ENCODE measurements around the gene POLL.

DNA sequence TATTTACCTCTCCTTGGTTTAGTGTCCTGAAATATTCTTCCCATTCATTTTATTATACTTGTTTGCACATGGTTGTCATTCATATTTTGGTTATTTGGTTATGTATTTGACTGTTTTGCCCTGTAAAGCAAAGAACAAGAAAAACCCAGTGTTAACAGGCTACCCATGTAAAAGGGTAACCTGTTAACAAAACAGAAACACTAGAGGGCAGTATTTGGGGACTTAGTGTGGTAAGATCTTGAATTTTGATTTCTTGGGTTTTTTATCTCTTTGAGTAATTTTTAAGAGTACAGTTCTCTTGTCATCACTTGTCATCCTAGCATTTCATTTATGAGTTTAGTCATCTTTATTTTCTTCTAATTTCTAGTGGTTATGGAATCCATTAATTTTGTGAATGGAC is 51.3 kb downstream of the POLL start:
- TF ChIP-seq, protein P1, sequence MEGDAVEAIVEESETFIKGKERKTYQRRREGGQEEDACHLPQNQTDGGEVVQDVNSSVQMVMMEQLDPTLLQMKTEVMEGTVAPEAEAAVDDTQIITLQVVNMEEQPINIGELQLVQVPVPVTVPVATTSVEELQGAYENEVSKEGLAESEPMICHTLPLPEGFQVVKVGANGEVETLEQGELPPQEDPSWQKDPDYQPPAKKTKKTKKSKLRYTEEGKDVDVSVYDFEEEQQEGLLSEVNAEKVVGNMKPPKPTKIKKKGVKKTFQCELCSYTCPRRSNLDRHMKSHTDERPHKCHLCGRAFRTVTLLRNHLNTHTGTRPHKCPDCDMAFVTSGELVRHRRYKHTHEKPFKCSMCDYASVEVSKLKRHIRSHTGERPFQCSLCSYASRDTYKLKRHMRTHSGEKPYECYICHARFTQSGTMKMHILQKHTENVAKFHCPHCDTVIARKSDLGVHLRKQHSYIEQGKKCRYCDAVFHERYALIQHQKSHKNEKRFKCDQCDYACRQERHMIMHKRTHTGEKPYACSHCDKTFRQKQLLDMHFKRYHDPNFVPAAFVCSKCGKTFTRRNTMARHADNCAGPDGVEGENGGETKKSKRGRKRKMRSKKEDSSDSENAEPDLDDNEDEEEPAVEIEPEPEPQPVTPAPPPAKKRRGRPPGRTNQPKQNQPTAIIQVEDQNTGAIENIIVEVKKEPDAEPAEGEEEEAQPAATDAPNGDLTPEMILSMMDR (IDR thresholded peaks at IDR 0.05), result peak; percentile 17 to 45 (median 21)
- TF ChIP-seq POLR2A (IDR thresholded peaks at IDR 0.05) (no peak), POLR2AphosphoS5 (IDR thresholded peaks at IDR 0.05) (no peak), EP300 (IDR thresholded peaks at IDR 0.05; ENCODE audit: low read depth) (no peak)

All from transverse colon (tissue), 4 donors.